Measurements from ENCODE around the gene RGS12.

Gene RGS12

DNA sequence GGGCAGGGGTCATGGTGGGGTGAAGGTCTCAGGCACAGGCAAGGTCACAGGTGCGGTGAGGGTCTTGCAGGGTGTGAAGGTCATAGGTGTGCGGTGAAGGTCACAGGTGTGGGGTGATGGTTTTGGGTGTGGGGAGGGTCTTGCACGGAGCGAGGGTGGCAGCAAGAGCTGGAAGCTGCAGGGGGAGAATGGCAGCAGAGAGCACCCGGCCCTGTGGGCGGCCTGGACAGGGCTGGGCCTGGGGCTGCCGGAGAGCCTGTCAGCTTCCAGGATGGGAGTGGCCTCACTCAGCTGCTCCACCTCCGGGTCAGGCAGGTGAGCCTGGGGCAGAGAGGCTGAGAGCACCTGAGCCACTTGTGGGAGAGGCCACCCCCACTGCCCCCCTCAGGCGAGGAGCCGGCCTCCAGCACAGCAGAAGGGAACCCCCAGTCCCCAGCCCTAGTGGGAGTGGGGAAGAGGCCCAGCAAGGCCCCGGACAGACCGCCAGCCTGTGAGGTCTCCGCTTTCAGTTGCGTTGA is 42.3 kb upstream of the RGS12 start:
- H3K4me3 ChIP-seq (ENCODE audit: low read depth in 1 of 2, low read length in 2 of 2), result no peak overlapping the region

DNA sequence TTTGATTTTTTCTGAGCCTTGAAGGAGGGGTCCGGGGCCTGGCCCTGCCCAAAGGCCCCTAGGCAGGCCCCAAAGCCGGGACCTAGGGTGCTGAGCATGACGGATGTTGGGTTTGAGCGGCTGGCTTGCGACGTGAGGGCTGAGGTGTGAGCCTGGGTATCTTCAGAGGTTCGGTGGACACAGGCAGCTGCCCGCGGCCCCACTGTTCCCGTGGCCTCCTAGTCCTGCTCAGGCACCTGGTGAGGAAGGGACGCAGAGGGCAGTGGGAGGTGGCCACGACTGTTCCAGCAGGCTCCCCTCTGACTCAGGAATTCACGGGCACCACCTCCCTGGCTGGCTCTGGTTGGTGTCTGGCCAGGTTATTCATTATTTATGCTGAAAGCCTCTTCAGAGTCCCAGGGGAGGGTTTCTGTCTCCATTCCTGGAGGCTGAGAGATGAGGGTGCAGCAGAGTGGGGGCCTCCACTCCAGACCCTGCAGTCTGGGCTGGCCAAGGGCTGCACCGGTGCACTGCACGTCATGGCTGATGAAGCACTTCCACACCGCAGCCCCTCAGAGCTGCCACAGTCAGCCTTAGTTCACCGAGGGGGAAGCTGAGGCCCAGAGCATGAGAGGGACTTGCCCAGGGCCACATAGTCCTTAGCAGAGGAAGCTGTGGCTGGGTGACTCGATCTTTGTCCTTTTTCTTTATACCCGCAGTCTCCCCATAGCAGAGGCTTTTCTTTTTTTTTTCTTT is 41.7 kb upstream of the RGS12 start:
- no peak overlapping the region for H3K9ac ChIP-seq (ENCODE audit: low read length)
- no peaks in the 10 kb centered on the region for H3K36me3 ChIP-seq (ENCODE audit: insufficient read depth, low read length)
- no peak overlapping the region for H3K27ac ChIP-seq (ENCODE audit: low read depth, low read length)
- H3K4me1 ChIP-seq (ENCODE audit: insufficient read depth, low read length), result no peaks in the 10 kb centered on the region
- no peak overlapping the region for H3K4me3 ChIP-seq (ENCODE audit: low read depth in 1 of 2, low read length in 2 of 2)
- H3K27me3 ChIP-seq (ENCODE audit: control insufficient read depth in 1 of 2, insufficient read depth in 2 of 2, low read length in 2 of 2), result no peaks in the 10 kb centered on the region
- H3K9me3 ChIP-seq (ENCODE audit: low read length), result no peaks in the 10 kb centered on the region

More for the DNA sequence above, 42.3 kb upstream of the RGS12 start:
- Histone ChIP-seq H3K36me3 (ENCODE audit: insufficient read depth, low read length) (no peaks in the 10 kb centered on the region), H3K9ac (ENCODE audit: low read length) (no peak overlapping the region), H3K9me3 (ENCODE audit: low read length) (no peaks in the 10 kb centered on the region), H3K27me3 (ENCODE audit: control insufficient read depth in 1 of 2, insufficient read depth in 2 of 2, low read length in 2 of 2) (no peaks in the 10 kb centered on the region), H3K4me1 (ENCODE audit: insufficient read depth, low read length) (no peaks in the 10 kb centered on the region), H3K27ac (ENCODE audit: low read depth, low read length) (no peak overlapping the region)

DNA sequence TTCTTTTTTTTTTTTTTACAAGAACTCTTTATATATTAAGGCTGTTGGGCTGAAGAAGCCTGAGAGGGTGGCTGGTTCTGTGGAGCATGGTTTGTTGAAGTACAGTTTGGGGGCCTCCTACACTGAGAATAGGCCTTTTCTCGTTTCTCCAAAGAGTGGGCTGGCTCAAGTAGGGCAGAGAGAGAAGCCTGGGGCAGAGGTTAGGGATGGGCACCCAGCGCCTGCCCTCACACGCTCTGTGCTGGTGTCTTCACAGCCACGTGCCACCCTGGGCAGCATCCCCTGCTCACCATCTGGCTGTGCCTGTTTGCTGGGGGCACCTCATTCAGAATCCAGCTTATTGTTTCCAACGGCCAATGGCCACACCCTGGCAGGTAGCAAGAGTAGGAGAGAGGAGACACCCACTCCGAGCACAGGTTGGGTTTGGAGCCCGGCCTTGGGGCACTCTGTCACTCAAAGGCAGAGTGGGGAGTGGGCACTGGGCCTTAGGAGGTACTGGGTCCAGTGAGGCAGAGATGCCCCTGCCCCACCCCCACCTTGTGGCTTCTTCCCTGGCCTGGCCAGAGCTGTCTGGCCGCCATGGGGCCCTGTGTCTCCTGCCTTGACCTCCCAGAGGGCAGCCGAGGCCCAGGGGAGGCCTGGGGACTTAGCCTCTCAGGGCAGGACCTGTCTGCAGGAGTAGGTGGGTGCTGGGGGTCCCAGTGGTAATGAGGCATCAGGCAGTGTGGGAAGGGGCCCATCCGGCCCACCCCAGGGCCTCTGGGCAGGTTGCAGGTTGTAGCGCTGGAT is 40.9 kb upstream of the RGS12 start:
- Histone ChIP-seq H3K9ac (ENCODE audit: low read length) (no peak overlapping the region), H3K36me3 (ENCODE audit: insufficient read depth, low read length) (no peaks in the 10 kb centered on the region), H3K9me3 (ENCODE audit: low read length) (no peaks in the 10 kb centered on the region), H3K27ac (ENCODE audit: low read depth, low read length) (no peak overlapping the region), H3K4me3 (ENCODE audit: low read depth in 1 of 2, low read length in 2 of 2) (no peak overlapping the region), H3K27me3 (ENCODE audit: control insufficient read depth in 1 of 2, insufficient read depth in 2 of 2, low read length in 2 of 2) (no peaks in the 10 kb centered on the region), H3K4me1 (ENCODE audit: insufficient read depth, low read length) (no peaks in the 10 kb centered on the region)

DNA sequence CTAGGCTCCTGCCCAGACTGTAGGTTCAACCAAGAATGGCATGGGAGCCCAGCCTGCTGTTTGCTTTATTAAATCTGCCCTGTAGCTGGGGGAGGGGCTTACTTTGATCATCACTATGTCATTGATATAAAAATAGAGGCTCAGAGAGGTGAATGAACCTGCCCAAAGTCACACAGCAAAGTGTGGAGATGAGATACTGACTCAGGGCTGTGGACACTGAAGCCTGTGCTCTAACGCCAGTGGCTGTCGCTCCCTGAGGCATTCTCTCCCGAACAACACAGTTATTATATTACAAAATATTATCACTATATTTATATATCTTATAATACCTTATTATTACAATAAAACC is 40.4 kb upstream of the RGS12 start:
- H3K4me3 ChIP-seq (ENCODE audit: low read depth in 1 of 2, low read length in 2 of 2), result no peak overlapping the region

DNA sequence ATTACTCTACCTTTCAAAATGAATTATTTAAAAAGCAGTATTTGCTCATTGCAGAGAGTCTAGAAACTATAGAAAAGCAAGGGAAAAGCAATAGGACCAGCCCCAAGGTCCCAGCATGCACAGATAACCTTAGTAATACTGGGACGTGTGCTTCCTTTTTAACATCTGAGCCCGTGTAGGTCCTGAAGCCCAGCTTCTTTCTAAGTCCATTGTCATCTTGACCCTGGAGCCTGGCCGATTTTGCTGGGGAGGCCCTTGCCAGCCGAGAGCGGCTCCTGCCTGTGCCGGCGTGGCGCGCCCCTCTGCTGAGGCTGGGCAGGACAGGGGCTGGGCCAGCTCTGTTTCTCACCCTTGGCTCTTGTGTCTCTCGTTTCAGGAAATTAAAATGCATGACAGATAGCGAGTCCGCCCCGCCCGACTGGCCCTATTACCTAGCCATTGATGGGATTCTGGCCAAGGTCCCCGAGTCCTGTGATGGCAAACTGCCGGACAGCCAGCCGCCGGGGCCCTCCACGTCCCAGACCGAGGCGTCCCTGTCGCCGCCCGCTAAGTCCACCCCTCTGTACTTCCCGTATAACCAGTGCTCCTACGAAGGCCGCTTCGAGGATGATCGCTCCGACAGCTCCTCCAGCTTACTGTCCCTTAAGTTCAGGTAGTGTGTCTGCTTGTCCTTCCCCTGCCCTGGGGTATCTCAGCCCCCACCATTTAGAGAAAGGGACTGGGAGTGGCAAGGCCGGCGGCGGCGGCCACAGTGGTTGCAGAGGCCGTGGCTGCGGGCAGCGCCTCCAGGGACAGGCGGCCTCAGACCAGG is 39.8 kb upstream of the RGS12 start:
- no peaks in the 10 kb centered on the region for H3K4me1 ChIP-seq (ENCODE audit: insufficient read depth, low read length)
- H3K27ac ChIP-seq (ENCODE audit: low read depth, low read length), result no peak overlapping the region
- H3K36me3 ChIP-seq (ENCODE audit: insufficient read depth, low read length), result no peaks in the 10 kb centered on the region
- H3K4me3 ChIP-seq (ENCODE audit: low read depth in 1 of 2, low read length in 2 of 2), result no peak overlapping the region
- H3K9ac ChIP-seq (ENCODE audit: low read length), result no peak overlapping the region
- H3K27me3 ChIP-seq (ENCODE audit: control insufficient read depth in 1 of 2, insufficient read depth in 2 of 2, low read length in 2 of 2), result no peaks in the 10 kb centered on the region
- H3K9me3 ChIP-seq (ENCODE audit: low read length), result no peaks in the 10 kb centered on the region

More for the DNA sequence above, 40.4 kb upstream of the RGS12 start:
- Histone ChIP-seq H3K36me3 (ENCODE audit: insufficient read depth, low read length) (no peaks in the 10 kb centered on the region), H3K9ac (ENCODE audit: low read length) (no peak overlapping the region), H3K4me1 (ENCODE audit: insufficient read depth, low read length) (no peaks in the 10 kb centered on the region), H3K9me3 (ENCODE audit: low read length) (no peaks in the 10 kb centered on the region), H3K27me3 (ENCODE audit: control insufficient read depth in 1 of 2, insufficient read depth in 2 of 2, low read length in 2 of 2) (no peaks in the 10 kb centered on the region), H3K27ac (ENCODE audit: low read depth, low read length) (no peak overlapping the region)

DNA sequence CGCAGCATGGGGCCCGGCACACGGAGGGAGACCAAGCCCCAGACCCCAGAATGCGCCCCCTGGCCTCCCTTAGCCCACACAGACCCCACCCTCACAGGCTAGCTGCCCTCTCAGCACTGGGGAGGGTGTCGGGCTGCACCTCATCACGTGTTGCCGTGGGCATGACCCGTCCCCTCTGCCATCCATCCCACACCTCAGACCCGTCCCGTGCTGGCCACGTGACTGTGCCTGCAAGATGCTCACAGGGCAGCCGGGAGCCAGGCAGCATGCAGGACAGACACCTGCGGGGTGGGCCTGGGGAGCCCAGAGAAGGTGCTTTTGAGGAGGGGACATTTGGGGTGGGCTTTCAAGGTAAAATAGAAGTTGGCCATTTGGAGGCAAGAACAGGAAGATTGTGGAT is 39.0 kb upstream of the RGS12 start:
- Histone ChIP-seq H3K4me3 (ENCODE audit: low read depth in 1 of 2, low read length in 2 of 2) (no peak overlapping the region), H3K4me1 (ENCODE audit: insufficient read depth, low read length) (no peaks in the 10 kb centered on the region), H3K9me3 (ENCODE audit: low read length) (no peaks in the 10 kb centered on the region), H3K27ac (ENCODE audit: low read depth, low read length) (no peak overlapping the region), H3K9ac (ENCODE audit: low read length) (no peak overlapping the region), H3K27me3 (ENCODE audit: control insufficient read depth in 1 of 2, insufficient read depth in 2 of 2, low read length in 2 of 2) (no peaks in the 10 kb centered on the region), H3K36me3 (ENCODE audit: insufficient read depth, low read length) (no peaks in the 10 kb centered on the region)

DNA sequence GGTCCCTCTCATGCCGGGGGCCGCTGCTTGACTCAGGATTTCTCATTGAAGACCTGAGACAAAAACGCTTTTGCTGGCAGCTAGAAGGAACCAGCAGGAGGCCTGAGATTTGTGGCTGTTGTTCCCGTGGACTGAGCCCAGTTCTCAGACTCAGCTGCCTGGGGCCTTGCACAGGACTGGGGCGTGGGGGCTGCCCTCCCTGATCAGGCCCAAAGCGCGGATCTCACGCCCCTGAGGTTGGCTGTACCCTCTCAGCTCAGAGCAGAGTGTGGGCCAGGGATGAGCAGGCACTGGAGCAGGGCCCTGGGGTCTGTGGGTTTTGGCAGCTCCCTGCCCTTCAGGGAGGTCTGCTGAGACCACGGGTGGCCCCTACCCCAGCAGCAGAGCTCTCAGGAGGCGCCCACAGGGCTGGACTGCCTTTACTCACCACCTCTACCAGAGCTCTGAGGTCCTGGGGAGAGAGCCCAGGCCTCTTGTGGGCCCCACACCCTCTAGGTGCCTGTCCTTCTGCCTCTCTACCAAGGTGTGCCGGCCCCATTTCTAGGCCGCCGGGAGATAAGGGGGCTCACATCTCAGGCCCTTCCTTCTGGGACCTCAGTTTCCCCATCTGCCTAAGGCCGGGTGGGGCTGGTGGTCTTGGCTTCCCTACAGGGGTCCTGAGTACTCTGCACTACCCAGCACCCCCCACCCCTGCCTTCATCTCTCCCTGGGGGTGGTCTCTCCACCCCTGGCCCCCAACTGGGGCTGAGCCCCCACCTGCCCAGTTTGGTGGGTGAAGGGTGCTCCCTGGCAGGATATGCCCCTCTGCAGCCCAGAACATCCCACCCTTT is 38.3 kb upstream of the RGS12 start:
- H3K36me3 ChIP-seq (ENCODE audit: insufficient read depth, low read length), result no peaks in the 10 kb centered on the region
- H3K9me3 ChIP-seq (ENCODE audit: low read length), result no peaks in the 10 kb centered on the region
- no peaks in the 10 kb centered on the region for H3K4me1 ChIP-seq (ENCODE audit: insufficient read depth, low read length)
- no peaks in the 10 kb centered on the region for H3K27me3 ChIP-seq (ENCODE audit: control insufficient read depth in 1 of 2, insufficient read depth in 2 of 2, low read length in 2 of 2)
- no peak overlapping the region for H3K4me3 ChIP-seq (ENCODE audit: low read depth in 1 of 2, low read length in 2 of 2)
- no peak overlapping the region for H3K9ac ChIP-seq (ENCODE audit: low read length)
- no peak overlapping the region for H3K27ac ChIP-seq (ENCODE audit: low read depth, low read length)

DNA sequence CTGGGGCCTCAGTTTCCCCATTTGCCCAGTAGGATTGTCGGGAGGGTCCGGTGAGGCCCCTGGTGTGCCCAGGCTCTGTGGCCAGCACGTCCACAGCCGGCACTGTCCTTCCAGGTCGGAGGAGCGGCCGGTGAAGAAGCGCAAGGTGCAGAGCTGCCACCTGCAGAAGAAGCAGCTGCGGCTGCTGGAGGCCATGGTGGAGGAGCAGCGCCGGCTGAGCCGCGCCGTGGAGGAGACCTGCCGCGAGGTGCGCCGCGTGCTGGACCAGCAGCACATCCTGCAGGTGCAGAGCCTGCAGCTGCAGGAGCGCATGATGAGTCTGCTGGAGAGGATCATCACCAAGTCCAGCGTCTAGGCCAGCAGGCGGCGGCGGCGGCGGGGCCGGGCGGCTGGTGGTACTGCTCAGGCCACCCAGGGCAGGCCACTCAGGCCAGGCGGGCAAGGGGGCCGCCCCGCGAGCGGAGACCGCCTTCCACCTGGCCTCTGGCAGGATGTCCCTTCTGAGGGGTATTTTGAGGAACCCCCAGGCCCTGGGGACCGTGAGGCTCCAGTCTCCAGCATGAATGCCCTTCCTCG is 37.1 kb upstream of the RGS12 start:
- no peak overlapping the region for H3K4me3 ChIP-seq (ENCODE audit: low read depth in 1 of 2, low read length in 2 of 2)
- no peak overlapping the region for H3K27ac ChIP-seq (ENCODE audit: low read depth, low read length)
- H3K27me3 ChIP-seq (ENCODE audit: control insufficient read depth in 1 of 2, insufficient read depth in 2 of 2, low read length in 2 of 2), result no peaks in the 10 kb centered on the region
- H3K9ac ChIP-seq (ENCODE audit: low read length), result no peak overlapping the region
- H3K36me3 ChIP-seq (ENCODE audit: insufficient read depth, low read length), result no peaks in the 10 kb centered on the region
- H3K4me1 ChIP-seq (ENCODE audit: insufficient read depth, low read length), result no peaks in the 10 kb centered on the region
- no peaks in the 10 kb centered on the region for H3K9me3 ChIP-seq (ENCODE audit: low read length)

DNA sequence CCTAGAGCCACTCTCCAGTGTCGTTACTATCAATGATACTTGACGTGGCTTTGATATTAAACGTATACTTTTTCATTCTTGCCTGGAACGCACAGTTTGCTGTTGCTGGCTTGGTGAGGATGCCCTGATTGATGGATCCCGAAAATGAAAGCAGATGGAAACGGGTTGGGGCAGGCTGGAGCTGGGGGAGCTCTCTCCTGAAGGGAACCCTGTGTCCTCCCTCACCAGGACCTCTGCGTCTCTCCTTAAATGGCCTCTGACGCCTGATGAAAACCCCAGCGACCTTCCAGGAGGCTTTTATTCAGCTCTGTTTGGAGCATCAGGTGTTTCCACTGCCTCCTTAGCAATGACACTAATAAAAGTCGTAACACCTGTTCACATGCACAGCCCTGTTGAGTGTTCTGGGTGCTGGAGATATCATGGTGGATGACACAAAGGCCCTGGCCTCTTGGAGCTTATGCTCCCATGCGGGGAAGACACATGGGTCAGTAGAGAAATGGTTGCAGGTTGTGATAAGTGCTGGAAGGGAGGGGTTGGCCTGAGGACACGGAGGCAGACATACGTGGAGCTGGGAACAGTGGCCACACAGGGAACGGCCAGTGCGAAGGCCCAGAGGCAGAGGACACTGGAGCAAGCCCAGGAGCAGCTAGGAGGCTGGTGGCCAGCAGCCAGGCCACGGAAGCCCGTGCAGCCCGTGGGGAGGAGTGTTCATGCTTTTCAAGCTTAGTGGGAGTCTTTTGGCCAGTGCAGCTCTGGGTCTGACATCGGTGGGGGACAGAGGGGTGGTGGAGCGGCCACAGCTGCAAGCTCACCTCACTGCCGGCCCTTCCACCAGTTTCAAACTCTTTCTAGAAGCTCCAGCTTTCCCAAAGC is 36.4 kb upstream of the RGS12 start:
- H3K27me3 ChIP-seq (ENCODE audit: control insufficient read depth in 1 of 2, insufficient read depth in 2 of 2, low read length in 2 of 2), result no peaks in the 10 kb centered on the region
- no peaks in the 10 kb centered on the region for H3K4me1 ChIP-seq (ENCODE audit: insufficient read depth, low read length)
- H3K4me3 ChIP-seq (ENCODE audit: low read depth in 1 of 2, low read length in 2 of 2), result no peak overlapping the region
- no peaks in the 10 kb centered on the region for H3K36me3 ChIP-seq (ENCODE audit: insufficient read depth, low read length)
- H3K9ac ChIP-seq (ENCODE audit: low read length), result no peak overlapping the region
- H3K9me3 ChIP-seq (ENCODE audit: low read length), result no peaks in the 10 kb centered on the region
- no peak overlapping the region for H3K27ac ChIP-seq (ENCODE audit: low read depth, low read length)

DNA sequence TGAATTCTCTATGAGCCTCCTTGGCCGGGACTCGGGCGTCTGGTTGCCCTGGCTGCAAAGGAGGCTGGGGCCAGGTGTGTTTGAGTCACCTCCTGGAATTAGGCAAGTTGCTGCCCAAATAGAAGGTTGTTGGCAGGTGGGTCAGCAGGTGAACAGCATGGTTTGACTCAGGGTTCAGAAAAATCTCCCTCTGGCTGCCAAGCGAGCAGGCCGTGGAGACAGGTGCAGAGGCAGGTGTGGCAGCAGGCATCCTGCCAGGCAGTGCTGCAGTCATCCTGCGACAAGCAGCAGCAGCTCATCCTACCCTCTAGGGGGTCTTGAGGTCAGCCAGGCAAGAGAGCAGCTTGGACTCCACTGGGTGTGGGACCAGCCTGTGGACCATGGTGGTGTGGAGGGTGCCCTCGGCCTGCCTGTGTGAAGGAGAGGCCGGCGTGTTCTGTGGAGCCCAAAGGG is 35.7 kb upstream of the RGS12 start:
- H3K4me3 ChIP-seq (ENCODE audit: low read depth in 1 of 2, low read length in 2 of 2), result no peak overlapping the region
- no peaks in the 10 kb centered on the region for H3K36me3 ChIP-seq (ENCODE audit: insufficient read depth, low read length)
- no peaks in the 10 kb centered on the region for H3K4me1 ChIP-seq (ENCODE audit: insufficient read depth, low read length)
- H3K27me3 ChIP-seq (ENCODE audit: control insufficient read depth in 1 of 2, insufficient read depth in 2 of 2, low read length in 2 of 2), result no peaks in the 10 kb centered on the region
- no peak overlapping the region for H3K9ac ChIP-seq (ENCODE audit: low read length)
- no peak overlapping the region for H3K27ac ChIP-seq (ENCODE audit: low read depth, low read length)
- H3K9me3 ChIP-seq (ENCODE audit: low read length), result no peaks in the 10 kb centered on the region

Data from muscle layer of colon (tissue), 2 donors.